ENCODE data around the gene PLEKHH1.
"Not testable (repeated sequence)": the region's sequence is repeated elsewhere in the genome, so short reads cannot be mapped to it uniquely, and the experiment has no call there.

The PLEKHH1 gene

DNA sequence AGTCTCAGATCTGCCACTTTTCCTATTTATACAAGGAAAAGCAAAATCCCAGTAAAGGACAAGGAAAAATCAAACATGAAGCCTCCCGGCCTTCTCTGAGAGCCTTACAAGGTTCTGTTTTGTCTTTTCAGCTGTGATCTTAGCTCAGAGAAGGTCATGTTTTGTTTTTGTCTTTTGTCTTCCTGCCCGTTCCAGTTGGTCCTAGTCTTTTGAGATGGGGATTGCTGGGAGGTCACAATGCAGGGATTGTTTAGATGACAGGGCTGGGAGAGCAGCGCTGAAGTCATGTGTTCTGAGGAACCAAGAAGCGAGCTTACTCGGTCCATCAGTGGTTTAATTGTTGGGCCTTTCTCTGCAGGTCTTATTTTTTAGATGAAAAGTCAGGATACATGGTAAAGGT lies 6.0 kb downstream of the PLEKHH1 start:
- H3K4me3 ChIP-seq (ENCODE audit: low read length), result no peak overlapping the region
- no peak overlapping the region for H3K9ac ChIP-seq (ENCODE audit: low read length)
- H3K9me3 ChIP-seq (ENCODE audit: control insufficient read depth, low read length), result no peaks in the 10 kb centered on the region
- peaks cover 13% of the 10 kb centered on the region for H3K4me1 ChIP-seq (ENCODE audit: control insufficient read depth, insufficient read depth, low read length)
- no peaks in the 10 kb centered on the region for H3K36me3 ChIP-seq (ENCODE audit: control insufficient read depth, insufficient read depth, low read length)
- H3K27me3 ChIP-seq (ENCODE audit: control insufficient read depth, insufficient read depth, low read length), result no peaks in the 10 kb centered on the region

DNA sequence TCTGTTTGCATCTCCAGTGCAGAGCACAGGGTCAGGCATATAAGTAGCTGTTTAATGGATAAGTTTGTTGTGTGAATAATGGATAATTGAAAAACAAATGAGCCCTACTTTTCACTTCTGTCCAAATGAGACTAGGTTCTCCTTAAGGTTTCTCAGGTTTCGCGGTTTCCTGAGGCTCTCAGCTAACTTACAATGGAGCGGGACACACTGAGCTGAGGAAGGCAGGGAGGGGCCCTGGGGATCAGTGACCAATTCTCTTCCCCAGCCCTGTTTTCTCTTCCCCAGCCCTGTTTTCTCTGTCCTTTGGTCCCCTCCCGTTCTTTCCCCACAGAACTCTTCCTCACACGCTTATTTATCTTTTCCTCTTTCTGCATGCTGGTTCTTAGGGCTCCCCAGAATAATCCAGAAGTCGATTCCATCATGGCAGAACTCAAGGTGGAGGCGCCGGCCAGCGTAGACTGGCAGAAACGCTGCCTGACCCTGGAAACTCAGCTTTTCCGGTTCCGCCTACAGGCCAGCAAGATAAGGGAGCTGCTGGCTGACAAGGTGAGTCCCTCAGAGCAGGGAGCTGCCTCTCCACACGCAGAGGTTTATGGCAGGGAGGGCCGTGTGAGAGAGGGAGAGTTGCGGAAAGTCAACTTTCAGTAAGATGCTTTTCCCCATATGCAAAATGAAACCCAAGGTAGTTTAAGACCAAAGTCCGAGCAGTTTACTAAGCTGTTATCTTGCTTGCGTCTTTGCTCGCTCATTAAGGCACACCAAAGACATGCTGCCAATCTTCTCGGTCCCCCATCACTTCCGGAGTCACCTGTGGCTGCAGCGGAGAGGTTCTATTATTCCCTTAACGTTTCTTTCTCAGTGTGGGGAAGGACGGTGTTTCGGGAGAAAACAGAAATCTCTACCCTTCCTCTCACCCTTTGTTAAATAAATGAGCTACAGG lies 8.6 kb downstream of the PLEKHH1 start:
- Histone ChIP-seq H3K4me1 (ENCODE audit: control insufficient read depth, insufficient read depth, low read length) (peaks cover 8% of the 10 kb centered on the region), H3K27me3 (ENCODE audit: control insufficient read depth, insufficient read depth, low read length) (no peaks in the 10 kb centered on the region), H3K9ac (ENCODE audit: low read length) (peak overlapping the region; percentile 81), H3K9me3 (ENCODE audit: control insufficient read depth, low read length) (no peaks in the 10 kb centered on the region), H3K4me3 (ENCODE audit: low read length) (peak overlapping the region; percentile 34), H3K36me3 (ENCODE audit: control insufficient read depth, insufficient read depth, low read length) (peaks cover under 1% of the 10 kb centered on the region)

DNA sequence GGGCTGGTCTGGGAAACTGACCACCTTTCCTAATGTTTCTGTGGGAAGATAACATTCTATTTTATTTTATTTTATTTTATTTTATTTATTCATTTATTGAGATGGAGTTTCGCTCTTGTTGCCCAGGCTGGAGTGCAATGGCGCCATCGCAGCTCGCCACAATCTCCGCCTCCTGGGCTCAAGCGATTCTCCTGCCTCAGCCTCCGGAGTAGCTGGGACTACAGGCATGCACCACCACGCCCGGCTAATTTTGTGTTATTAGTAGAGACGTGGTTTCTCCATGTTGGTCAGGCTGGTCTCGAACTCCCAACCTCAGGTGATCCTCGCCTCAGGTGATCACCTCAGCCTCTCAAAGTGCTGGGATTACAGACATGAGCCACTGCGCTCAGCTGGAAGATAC lies 9.5 kb downstream of the PLEKHH1 start:
- not testable (repeated sequence) for H3K9ac ChIP-seq (ENCODE audit: low read length); H3K4me3 ChIP-seq (ENCODE audit: low read length); H3K9me3 ChIP-seq (ENCODE audit: control insufficient read depth, low read length); H3K27me3 ChIP-seq (ENCODE audit: control insufficient read depth, insufficient read depth, low read length); H3K4me1 ChIP-seq (ENCODE audit: control insufficient read depth, insufficient read depth, low read length); H3K36me3 ChIP-seq (ENCODE audit: control insufficient read depth, insufficient read depth, low read length)

DNA sequence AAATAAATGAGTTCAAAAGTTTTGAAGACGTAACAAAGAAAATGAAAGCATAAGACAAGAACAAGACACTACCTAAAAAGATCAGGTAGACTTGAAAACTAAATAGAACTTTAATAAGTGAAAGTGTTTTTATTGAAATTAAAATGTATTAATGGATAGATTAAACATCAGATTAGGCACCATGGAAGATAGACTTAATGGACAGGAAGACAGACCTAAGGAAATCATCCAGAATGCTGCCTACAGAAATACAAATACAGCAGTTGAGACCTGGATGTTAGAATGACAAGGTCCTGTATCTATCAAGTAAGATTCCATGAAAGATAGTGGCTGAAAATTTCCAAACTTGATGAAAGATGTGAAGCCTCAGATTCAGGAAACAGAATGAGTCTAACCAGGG lies 11.5 kb downstream of the PLEKHH1 start:
- H3K4me3 ChIP-seq (ENCODE audit: low read length), result no peak overlapping the region
- H3K9ac ChIP-seq (ENCODE audit: low read length), result no peak overlapping the region
- no peaks in the 10 kb centered on the region for H3K27me3 ChIP-seq (ENCODE audit: control insufficient read depth, insufficient read depth, low read length)
- H3K9me3 ChIP-seq (ENCODE audit: control insufficient read depth, low read length), result no peaks in the 10 kb centered on the region
- peaks cover 8% of the 10 kb centered on the region for H3K4me1 ChIP-seq (ENCODE audit: control insufficient read depth, insufficient read depth, low read length)
- peaks cover 7% of the 10 kb centered on the region for H3K36me3 ChIP-seq (ENCODE audit: control insufficient read depth, insufficient read depth, low read length)

DNA sequence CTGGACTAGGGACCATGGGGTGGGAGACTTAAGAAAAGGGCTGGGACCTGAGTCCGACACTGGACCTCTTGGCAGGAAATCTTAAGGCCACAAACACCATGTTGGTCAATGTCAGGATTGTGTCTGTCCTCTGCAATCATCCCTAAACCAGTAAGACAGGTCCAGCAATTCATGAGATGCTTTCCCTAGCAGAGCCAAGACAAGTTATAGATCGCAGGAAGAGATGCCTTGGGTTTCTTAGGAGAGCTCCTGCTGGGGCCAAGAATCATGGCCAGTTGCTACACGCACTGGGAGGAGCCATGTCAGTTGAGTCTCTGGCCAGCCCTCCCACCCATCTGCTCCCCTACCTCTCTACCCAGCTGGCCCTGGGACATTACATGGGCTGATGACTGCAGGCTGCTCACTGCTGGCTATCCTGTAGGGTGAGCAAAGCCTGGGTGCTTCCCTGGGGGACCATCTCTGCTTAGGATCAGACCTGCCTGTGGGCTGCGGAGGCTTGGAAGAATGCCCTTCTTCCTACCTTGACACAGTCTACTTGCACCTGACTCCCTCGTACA lies 14.2 kb downstream of the PLEKHH1 start:
- no peak overlapping the region for H3K9ac ChIP-seq (ENCODE audit: low read length)
- H3K9me3 ChIP-seq (ENCODE audit: control insufficient read depth, low read length), result no peaks in the 10 kb centered on the region
- peaks cover 7% of the 10 kb centered on the region for H3K36me3 ChIP-seq (ENCODE audit: control insufficient read depth, insufficient read depth, low read length)
- no peaks in the 10 kb centered on the region for H3K4me1 ChIP-seq (ENCODE audit: control insufficient read depth, insufficient read depth, low read length)
- no peaks in the 10 kb centered on the region for H3K27me3 ChIP-seq (ENCODE audit: control insufficient read depth, insufficient read depth, low read length)
- H3K4me3 ChIP-seq (ENCODE audit: low read length), result no peak overlapping the region

DNA sequence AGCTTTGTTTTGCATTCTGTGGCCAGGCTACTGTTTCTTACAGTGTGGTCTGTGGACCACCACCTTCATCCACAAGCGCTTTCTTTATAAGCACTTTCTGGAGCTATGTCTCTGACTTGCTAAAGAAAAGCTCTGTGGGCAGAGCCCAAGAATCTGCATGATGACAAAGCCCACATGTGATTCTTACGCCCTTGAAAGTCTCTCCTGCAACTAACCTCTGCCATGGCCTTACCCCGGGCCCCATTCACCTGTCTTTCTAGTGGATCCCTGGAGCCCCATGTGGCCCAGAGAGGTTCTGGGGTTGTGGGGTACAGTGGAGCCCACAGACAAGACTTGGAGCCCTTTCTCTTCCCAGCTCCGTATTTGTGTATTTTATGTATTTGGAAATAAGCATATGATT lies 16.6 kb downstream of the PLEKHH1 start:
- Histone ChIP-seq H3K27me3 (ENCODE audit: control insufficient read depth, insufficient read depth, low read length) (no peaks in the 10 kb centered on the region), H3K4me3 (ENCODE audit: low read length) (no peak overlapping the region), H3K36me3 (ENCODE audit: control insufficient read depth, insufficient read depth, low read length) (peaks cover 7% of the 10 kb centered on the region), H3K9me3 (ENCODE audit: control insufficient read depth, low read length) (no peaks in the 10 kb centered on the region), H3K9ac (ENCODE audit: low read length) (no peak overlapping the region), H3K4me1 (ENCODE audit: control insufficient read depth, insufficient read depth, low read length) (peaks cover 3% of the 10 kb centered on the region)

DNA sequence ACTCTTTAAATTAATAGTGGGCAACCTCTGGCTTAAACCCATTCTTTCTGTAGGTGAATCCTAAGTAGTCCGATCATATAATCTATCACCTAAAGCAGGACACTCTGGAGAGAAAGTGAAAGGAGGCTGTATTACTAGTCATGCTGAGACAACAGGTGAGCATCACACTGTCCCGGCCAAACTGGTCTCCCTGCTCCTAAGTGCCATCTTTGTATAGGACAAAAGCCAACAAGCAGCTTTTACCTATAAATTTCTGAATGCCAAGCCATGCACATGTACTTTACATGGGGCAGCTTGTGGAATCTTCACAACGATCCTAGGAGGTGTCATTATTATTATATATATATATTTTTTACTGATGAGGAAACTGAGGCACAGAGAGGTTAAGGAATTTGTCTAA lies 18.0 kb downstream of the PLEKHH1 start:
- peaks cover 7% of the 10 kb centered on the region for H3K36me3 ChIP-seq (ENCODE audit: control insufficient read depth, insufficient read depth, low read length)
- peaks cover 3% of the 10 kb centered on the region for H3K4me1 ChIP-seq (ENCODE audit: control insufficient read depth, insufficient read depth, low read length)
- no peak overlapping the region for H3K4me3 ChIP-seq (ENCODE audit: low read length)
- H3K9me3 ChIP-seq (ENCODE audit: control insufficient read depth, low read length), result no peaks in the 10 kb centered on the region
- H3K9ac ChIP-seq (ENCODE audit: low read length), result no peak overlapping the region
- H3K27me3 ChIP-seq (ENCODE audit: control insufficient read depth, insufficient read depth, low read length), result no peaks in the 10 kb centered on the region

DNA sequence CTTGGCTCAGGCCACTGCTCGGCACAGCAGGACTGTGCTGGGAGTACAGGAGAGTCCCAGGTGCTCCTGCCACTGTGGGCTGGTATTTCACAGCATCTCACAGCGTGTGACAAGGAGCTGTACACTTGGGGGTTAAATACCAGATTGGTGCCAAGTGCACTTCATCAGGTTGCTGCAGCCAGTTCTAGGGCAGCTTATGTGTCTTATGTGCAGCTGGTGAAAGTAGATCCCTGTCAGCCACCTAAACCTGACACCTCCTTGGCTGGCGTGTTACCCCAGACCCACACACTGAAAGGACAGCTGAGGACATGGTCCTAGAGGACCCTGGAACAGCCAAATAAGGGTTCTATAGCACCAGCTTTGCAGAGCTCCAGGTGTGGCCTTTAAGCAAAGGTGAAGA lies 18.9 kb downstream of the PLEKHH1 start:
- peaks cover 3% of the 10 kb centered on the region for H3K4me1 ChIP-seq (ENCODE audit: control insufficient read depth, insufficient read depth, low read length)
- H3K4me3 ChIP-seq (ENCODE audit: low read length), result no peak overlapping the region
- no peak overlapping the region for H3K9ac ChIP-seq (ENCODE audit: low read length)
- no peaks in the 10 kb centered on the region for H3K27me3 ChIP-seq (ENCODE audit: control insufficient read depth, insufficient read depth, low read length)
- peaks cover 4% of the 10 kb centered on the region for H3K36me3 ChIP-seq (ENCODE audit: control insufficient read depth, insufficient read depth, low read length)
- H3K9me3 ChIP-seq (ENCODE audit: control insufficient read depth, low read length), result no peaks in the 10 kb centered on the region

DNA sequence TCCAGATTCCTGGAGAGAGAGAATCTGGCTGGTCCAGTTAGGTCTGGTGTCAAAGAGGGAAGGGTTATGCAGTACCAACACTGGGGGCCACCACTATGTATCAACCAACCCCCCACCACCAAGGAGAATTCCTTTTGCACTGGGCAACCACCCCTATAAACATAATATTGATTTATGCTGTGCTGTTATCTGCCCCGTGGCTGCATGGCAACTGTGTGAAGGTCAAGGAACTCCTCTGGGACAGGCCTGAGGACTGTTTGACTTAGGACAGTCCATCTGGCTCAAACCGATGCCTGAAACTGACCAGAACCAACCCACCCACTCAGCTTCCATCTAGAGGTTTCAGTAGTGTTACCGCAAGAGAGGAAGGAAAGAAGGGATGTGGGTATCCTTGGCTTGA lies 20.5 kb downstream of the PLEKHH1 start:
- Histone ChIP-seq H3K9me3 (ENCODE audit: control insufficient read depth, low read length) (no peaks in the 10 kb centered on the region), H3K27me3 (ENCODE audit: control insufficient read depth, insufficient read depth, low read length) (no peaks in the 10 kb centered on the region), H3K36me3 (ENCODE audit: control insufficient read depth, insufficient read depth, low read length) (no peaks in the 10 kb centered on the region), H3K9ac (ENCODE audit: low read length) (no peak overlapping the region), H3K4me1 (ENCODE audit: control insufficient read depth, insufficient read depth, low read length) (peaks cover 3% of the 10 kb centered on the region), H3K4me3 (ENCODE audit: low read length) (no peak overlapping the region)

DNA sequence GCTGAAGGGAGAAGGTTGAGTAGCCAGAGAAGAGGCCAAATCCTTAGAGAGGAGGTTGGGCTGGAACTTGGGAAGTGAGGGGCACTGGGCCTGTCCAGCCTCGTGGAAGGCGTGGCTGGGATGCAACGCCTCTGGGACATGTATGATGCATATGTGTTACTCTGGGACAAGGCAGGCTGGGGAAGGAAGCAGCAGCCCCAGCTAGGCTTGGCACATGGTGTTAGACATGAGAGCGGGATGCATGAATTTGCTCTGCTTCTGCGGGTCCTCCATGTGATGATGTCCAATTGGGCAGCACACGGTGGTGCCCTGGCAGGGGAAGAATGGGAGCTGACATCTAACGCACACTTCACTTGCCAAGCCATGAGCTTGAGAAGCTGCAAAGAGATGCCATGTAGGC lies 21.3 kb downstream of the PLEKHH1 start:
- H3K9me3 ChIP-seq (ENCODE audit: control insufficient read depth, low read length), result no peaks in the 10 kb centered on the region
- peaks cover 3% of the 10 kb centered on the region for H3K4me1 ChIP-seq (ENCODE audit: control insufficient read depth, insufficient read depth, low read length)
- no peak overlapping the region for H3K9ac ChIP-seq (ENCODE audit: low read length)
- H3K27me3 ChIP-seq (ENCODE audit: control insufficient read depth, insufficient read depth, low read length), result no peaks in the 10 kb centered on the region
- H3K36me3 ChIP-seq (ENCODE audit: control insufficient read depth, insufficient read depth, low read length), result no peaks in the 10 kb centered on the region
- no peak overlapping the region for H3K4me3 ChIP-seq (ENCODE audit: low read length)

DNA sequence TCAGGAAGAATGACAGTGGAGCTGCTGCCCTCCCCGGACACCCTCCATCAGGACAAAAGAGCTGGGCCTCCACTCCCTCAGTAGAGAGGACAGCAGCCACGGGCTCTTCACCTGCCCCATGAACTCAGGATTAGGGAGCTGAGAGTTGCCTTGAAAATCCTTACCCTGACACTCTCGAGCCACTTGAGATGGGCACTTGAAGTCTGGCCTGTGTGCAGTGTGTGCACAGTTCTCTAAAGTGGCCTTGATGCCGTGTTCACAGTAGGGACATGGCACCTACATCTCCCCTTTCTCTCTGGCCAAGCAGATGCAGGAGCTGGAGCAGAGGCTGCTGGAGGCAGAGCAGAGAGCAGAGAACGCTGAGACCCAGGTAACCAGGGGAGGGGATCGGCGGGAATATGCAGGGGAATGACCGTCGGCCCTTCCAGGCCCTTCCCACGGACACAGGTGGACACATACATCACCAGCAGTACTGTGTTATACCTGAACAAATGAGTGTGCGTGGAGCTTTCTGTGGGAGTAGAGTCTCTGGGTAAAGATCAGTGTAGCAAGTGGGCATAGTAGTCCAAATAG lies 22.5 kb downstream of the PLEKHH1 start:
- H3K4me1 ChIP-seq (ENCODE audit: control insufficient read depth, insufficient read depth, low read length), result peaks cover 3% of the 10 kb centered on the region
- no peaks in the 10 kb centered on the region for H3K36me3 ChIP-seq (ENCODE audit: control insufficient read depth, insufficient read depth, low read length)
- no peaks in the 10 kb centered on the region for H3K27me3 ChIP-seq (ENCODE audit: control insufficient read depth, insufficient read depth, low read length)
- no peak overlapping the region for H3K9ac ChIP-seq (ENCODE audit: low read length)
- no peaks in the 10 kb centered on the region for H3K9me3 ChIP-seq (ENCODE audit: control insufficient read depth, low read length)
- no peak overlapping the region for H3K4me3 ChIP-seq (ENCODE audit: low read length)

DNA sequence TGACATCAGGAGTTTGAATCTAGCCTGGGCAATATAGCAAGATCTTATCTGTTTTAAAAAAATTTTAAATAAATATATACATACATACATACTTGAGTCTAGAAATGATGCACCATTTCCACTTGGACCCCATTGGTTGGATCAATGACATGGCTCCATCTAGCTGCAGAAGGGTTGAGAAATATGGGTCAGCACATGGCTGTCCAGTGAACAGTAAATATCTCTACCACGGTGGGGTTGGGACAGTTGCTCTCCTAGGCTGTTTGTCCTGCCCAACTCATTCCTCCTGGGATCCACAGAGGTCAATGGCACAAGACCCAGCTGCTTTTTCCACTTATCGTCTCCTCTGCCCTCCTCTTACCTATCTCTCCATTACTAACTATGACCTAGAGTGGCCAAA lies 23.6 kb downstream of the PLEKHH1 start:
- Histone ChIP-seq H3K4me3 (ENCODE audit: low read length) (no peak overlapping the region), H3K27me3 (ENCODE audit: control insufficient read depth, insufficient read depth, low read length) (no peaks in the 10 kb centered on the region), H3K4me1 (ENCODE audit: control insufficient read depth, insufficient read depth, low read length) (peaks cover 3% of the 10 kb centered on the region), H3K36me3 (ENCODE audit: control insufficient read depth, insufficient read depth, low read length) (no peaks in the 10 kb centered on the region), H3K9ac (ENCODE audit: low read length) (no peak overlapping the region), H3K9me3 (ENCODE audit: control insufficient read depth, low read length) (no peaks in the 10 kb centered on the region)
